Fibroblast of villous mesenchyme (primary cell): ENCODE results near the gene PDE4D. TPM values are rescaled to one million over a fixed set of nuclear protein-coding genes. Genes with fewer than 3 reads are reported as not detected.

ENCODE experiments used
- DNase-seq: peaks from one replicate; pipeline ENCODE4 v3.0.0-alpha.2; 2010; ENCODE audit warnings: low read depth
- H3K4me3 ChIP-seq: 2 replicates; pipeline ENCODE4 v1.5.1; 2011; ENCODE audit warnings: low read depth, mild to moderate bottlenecking, low read length
- CTCF ChIP-seq: IDR thresholded peaks from 2 replicates; pipeline ENCODE4 v1.5.1; 2012; ENCODE audit warnings: low read depth, mild to moderate bottlenecking, low read length; ENCODE audit not compliant: insufficient read depth
- total RNA-seq: library from RNA; depleted of rRNA; stranded (reverse); fragments of >200 nt; gene quantifications from 2 replicates; pipeline ENCODE4 v1.2.3, GENCODE V29; 2012

PDE4D gene
- total RNA-seq, 1 donor: 6.0 TPM

- H3K4me3 ChIP-seq: no peak overlapping the region
- DNase-seq: peak; percentile 2
- no peak for TF ChIP-seq CTCF
These were observed 465.1 kb downstream of the PDE4D start for GRCh38 chr5:59428391-59428790.

DNA sequence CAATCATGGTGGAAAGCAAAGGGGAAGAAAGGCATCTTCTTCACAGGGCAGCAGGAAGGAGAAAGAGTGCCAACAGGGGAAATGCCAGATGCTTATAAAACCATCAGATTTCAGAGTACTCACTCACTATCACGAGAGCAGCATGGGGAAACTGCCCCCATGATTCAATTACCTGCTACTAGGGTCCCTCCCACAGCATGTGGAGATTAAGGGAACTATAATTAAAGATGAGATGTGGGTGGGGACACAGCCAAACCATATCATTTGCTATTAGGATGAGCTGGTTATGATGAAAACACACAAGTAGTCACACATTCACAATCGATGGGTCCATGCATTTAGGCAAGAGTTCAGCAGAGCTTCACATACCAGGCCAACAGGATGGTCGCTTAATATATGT lies 469.0 kb downstream of the PDE4D start:
- DNase-seq: no peak
- TF ChIP-seq CTCF: no peak

DNA sequence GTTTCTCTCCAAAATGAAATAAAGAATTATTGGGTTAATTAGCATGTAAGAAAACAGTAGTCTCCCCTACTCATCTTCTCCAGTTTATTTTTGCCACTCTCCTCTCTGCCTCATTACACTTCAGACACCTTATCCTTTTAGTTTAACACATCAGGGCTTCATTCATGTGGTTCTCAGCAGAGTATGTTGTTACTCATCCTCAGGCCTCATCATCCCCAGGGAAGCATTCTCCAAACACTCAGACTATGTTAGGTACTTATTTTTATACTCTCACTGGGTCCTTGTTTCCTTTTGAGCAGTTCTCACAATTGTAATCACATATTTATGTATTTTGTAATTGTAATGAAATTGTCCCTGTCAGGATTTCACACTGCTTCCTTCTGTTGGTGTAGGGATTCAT lies 470.5 kb downstream of the PDE4D start:
- H3K4me3 ChIP-seq: no peak overlapping the region
- peak; percentile 25 for DNase-seq
- no peak for TF ChIP-seq CTCF

More for the DNA sequence above, 469.0 kb downstream of the PDE4D start:
- no peak overlapping the region for H3K4me3 ChIP-seq

DNA sequence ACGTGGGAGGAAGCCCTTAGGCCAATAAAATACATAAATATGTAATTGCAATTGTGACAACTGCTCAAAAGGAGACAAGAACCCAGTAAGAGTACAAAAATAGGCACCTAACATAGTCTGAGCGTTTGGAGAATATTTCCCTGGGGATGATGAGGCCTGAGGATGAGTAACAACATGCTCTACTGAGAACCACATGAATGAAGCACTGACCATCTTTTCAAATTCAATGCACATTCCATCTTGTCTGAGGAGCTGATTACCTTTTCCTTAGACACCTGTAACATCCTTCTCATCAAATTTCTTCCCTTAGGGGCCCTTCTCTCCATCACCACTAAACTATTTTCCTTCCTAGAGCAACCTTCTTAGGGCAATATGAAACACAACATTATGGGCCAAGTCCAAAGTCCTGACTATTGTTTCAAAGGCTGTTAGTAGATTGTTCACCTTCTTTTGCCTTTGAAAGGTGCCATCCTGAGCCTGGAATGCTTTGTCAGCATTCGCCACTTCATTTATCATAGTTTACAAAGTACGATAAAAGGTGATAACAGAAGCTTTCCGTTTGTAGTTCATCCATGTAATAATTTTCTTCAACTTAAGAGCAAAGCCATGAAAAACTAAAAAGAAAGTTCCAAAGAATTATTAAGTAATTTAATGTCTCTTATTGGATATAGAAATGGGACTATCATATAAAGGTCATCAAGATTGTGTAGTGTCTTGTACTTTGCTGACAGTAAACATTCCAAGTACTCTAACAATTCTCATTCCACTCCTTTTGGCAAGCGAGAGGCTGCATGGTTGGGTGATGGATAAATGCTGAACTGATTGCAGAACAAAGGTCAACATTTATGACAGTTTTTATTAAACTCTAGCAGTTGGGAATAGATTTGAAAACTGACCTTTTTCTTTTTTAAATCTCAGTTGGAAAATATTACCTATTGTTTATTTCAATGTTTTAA lies 471.3 kb downstream of the PDE4D start:
- no peak for TF ChIP-seq CTCF
- no peak overlapping the region for H3K4me3 ChIP-seq
- no peak for DNase-seq

DNA sequence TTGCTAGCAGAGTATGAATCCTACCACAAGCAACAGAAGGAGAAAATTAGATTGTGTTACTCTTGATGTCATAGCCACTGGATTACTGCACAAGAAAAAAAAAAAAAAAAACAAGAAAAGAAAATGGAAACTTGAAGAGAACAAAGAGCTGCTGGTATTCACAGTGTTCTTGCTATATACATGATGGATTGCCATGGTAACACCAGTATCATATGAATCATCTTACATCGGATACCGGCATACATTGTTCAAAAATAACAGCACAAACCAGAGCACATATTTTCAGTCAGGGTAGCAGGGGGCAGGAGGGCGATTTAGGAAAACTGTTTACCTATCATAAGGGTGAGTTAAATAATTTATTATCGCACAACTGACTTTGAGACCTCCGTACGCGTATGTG lies 472.9 kb downstream of the PDE4D start:
- no peak for DNase-seq
- no peak for TF ChIP-seq CTCF
- no peak overlapping the region for H3K4me3 ChIP-seq

- no peak for TF ChIP-seq CTCF
- DNase-seq: no peak
- H3K4me3 ChIP-seq: no peak overlapping the region
These were observed 474.7 kb downstream of the PDE4D start for GRCh38 chr5:59418808-59419207.
